ENCODE measurements around the gene CAMK2D. TPM values are rescaled to one million over a fixed set of nuclear protein-coding genes. Genes with fewer than 3 reads are reported as not detected.

The CAMK2D gene
- total and polyA plus RNA-seq, 2 donors: 23.0 to 27.9 TPM

DNA sequence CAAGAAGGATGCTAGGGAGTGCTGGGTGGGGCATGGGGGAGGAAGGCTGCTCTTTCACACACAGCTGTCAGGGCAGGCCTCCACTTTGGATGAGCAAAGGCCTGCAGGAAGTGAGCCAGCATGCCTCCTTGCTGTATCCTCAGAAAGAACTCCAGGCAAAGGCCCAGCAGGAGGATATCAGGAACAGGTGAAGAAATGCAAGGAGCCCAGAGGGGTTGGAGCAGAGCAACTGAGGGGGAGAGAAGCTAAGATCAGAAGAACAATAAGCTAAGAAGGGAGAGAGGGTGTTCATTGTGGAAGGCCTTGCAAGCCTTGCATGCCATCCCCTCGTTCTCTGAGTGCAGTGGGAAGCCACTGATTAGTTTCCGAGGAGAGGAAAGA is 115.1 kb downstream of the CAMK2D start:
- Histone ChIP-seq H3K4me1 (ENCODE audit: control insufficient read depth in 2 of 2, insufficient read depth in 2 of 2, low read length in 2 of 2) (peaks cover 0 to 10% of the 10 kb centered on the region in 2 donors), H3K36me3 (ENCODE audit: control insufficient read depth in 2 of 2, insufficient read depth in 2 of 2, low read length in 1 of 2) (no peaks in the 10 kb centered on the region), H3K27me3 (ENCODE audit: control insufficient read depth in 2 of 2, insufficient read depth in 1 of 2, low read length in 1 of 2) (no peaks in the 10 kb centered on the region), H3K4me3 (ENCODE audit: low read length in 2 of 2) (no peak overlapping the region), H3K9me3 (ENCODE audit: control insufficient read depth in 2 of 2, insufficient read depth in 1 of 2, low read length in 1 of 2) (no peaks in the 10 kb centered on the region), H3K27ac (ENCODE audit: low read depth in 1 of 2, low read length in 1 of 2) (no peak overlapping the region)
- WGBS: 99% methylated on average over 2 of the region's 2 CpGs
- no peak for DNase-seq (ENCODE audit: low read depth in 6 of 9, low spot score in 9 of 9)

DNA sequence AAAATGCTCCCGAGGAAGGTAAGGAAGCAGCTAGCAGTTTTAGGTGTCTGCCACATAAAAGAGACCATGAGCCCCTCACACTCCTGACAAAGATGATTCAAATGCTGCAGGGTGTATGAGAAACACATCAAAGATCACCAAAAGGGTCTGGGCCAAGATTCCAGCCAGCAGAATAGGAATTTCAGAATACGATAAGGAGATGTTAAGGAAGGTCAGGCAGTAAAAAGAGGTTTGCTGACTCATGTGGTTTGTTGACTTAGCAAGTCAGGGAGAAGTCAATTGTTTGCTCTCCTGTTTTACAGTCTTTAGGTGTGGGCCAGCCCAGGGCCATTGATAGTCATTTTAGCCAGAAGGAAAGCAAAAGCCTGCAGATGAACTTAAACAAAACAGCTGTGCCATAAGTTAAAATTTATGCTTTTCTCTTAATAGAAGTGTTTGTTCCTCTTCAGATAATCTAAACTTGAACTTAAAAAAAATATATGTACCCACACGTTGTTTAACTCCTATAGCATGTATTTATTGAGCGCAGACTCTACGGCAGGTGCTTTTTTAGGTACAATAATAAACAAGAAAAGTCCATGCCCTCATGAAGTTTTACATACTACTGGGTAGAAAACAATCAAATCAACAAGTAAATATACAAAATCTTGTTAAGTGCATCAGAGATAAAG is 115.6 kb downstream of the CAMK2D start:
- Histone ChIP-seq H3K9me3 (ENCODE audit: control insufficient read depth in 2 of 2, insufficient read depth in 1 of 2, low read length in 1 of 2) (no peaks in the 10 kb centered on the region), H3K36me3 (ENCODE audit: control insufficient read depth in 2 of 2, insufficient read depth in 2 of 2, low read length in 1 of 2) (no peaks in the 10 kb centered on the region), H3K27me3 (ENCODE audit: control insufficient read depth in 2 of 2, insufficient read depth in 1 of 2, low read length in 1 of 2) (no peaks in the 10 kb centered on the region), H3K4me3 (ENCODE audit: low read length in 2 of 2) (no peak overlapping the region), H3K27ac (ENCODE audit: low read depth in 1 of 2, low read length in 1 of 2) (no peak overlapping the region), H3K4me1 (ENCODE audit: control insufficient read depth in 2 of 2, insufficient read depth in 2 of 2, low read length in 2 of 2) (peaks cover 0 to 10% of the 10 kb centered on the region in 2 donors)
- WGBS: 90% methylated on average over 5 of the region's 5 CpGs
- DNase-seq (ENCODE audit: low read depth in 6 of 9, low spot score in 9 of 9): peak in 1 of 9 donors; percentile 16

DNA sequence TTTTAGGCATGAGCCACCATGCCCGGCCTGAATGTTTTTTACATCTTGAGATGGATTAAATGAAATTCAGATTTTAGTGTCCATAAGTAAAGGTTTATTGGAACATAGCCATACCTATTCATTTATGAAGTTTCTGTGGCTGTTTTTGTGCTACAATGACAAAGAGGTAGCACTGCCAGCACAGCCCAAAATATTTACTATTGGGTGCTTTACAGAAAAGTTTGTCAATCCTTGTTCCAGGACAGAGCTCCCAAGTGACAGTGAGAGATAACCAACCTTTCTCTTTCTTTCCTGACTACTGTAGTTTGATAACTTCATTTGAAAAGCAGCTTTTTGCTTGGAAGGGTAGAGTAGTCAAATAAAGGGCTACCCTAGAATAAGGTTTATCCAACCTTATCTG is 116.2 kb downstream of the CAMK2D start:
- DNase-seq (ENCODE audit: low read depth in 6 of 9, low spot score in 9 of 9): no peak
- Histone ChIP-seq H3K27ac (ENCODE audit: low read depth in 1 of 2, low read length in 1 of 2) (no peak overlapping the region), H3K4me3 (ENCODE audit: low read length in 2 of 2) (no peak overlapping the region), H3K27me3 (ENCODE audit: control insufficient read depth in 2 of 2, insufficient read depth in 1 of 2, low read length in 1 of 2) (no peaks in the 10 kb centered on the region), H3K36me3 (ENCODE audit: control insufficient read depth in 2 of 2, insufficient read depth in 2 of 2, low read length in 1 of 2) (no peaks in the 10 kb centered on the region), H3K4me1 (ENCODE audit: control insufficient read depth in 2 of 2, insufficient read depth in 2 of 2, low read length in 2 of 2) (peaks cover 0 to 10% of the 10 kb centered on the region in 2 donors), H3K9me3 (ENCODE audit: control insufficient read depth in 2 of 2, insufficient read depth in 1 of 2, low read length in 1 of 2) (no peaks in the 10 kb centered on the region)
- 94% methylated on average over 1 of the region's 1 CpG for WGBS

DNA sequence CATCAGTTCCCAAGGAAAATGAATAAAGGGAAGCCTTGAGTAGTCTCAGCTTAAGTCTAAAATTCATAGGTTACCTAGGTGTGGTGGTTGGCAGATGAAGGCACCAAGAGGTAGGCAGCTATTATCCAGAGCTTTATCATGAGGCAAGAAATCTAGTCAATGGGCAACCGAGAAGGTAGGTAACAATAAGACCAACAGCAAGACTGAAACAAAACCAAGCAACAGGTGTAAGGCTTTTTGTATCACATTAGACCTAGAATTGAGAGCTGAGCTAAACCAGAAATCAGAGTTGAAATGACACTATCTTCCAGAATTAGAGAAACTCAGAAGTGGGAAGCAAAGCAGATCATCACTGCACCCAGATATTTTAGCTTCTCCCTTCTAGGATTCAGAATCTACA is 117.1 kb downstream of the CAMK2D start:
- Histone ChIP-seq H3K27me3 (ENCODE audit: control insufficient read depth in 2 of 2, insufficient read depth in 1 of 2, low read length in 1 of 2) (no peaks in the 10 kb centered on the region), H3K36me3 (ENCODE audit: control insufficient read depth in 2 of 2, insufficient read depth in 2 of 2, low read length in 1 of 2) (no peaks in the 10 kb centered on the region), H3K27ac (ENCODE audit: low read depth in 1 of 2, low read length in 1 of 2) (no peak overlapping the region), H3K9me3 (ENCODE audit: control insufficient read depth in 2 of 2, insufficient read depth in 1 of 2, low read length in 1 of 2) (no peaks in the 10 kb centered on the region), H3K4me3 (ENCODE audit: low read length in 2 of 2) (no peak overlapping the region), H3K4me1 (ENCODE audit: control insufficient read depth in 2 of 2, insufficient read depth in 2 of 2, low read length in 2 of 2) (peaks cover 0 to 10% of the 10 kb centered on the region in 2 donors)
- WGBS: 93% methylated on average over 1 of the region's 1 CpG
- no peak for DNase-seq (ENCODE audit: low read depth in 6 of 9, low spot score in 9 of 9)

DNA sequence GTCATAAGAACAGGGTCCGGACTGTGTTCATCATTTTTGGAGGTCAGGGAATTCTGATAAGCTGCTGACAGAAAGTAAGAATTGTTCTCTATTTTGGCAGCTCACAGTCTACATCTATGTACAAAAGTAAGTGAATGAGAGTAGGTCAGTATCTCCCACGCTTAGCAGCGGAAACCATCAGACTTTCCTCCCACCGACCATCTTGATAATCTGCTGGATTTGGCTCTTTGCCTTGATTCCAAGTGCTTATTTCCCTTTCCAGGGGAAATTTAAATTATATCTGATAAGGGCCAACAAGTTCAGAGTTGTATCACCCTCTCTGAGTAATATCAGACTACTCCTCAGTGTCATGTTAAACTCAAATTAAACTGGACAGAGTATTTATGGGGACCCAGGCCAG is 118.0 kb downstream of the CAMK2D start:
- Histone ChIP-seq H3K4me3 (ENCODE audit: low read length in 2 of 2) (no peak overlapping the region), H3K36me3 (ENCODE audit: control insufficient read depth in 2 of 2, insufficient read depth in 2 of 2, low read length in 1 of 2) (no peaks in the 10 kb centered on the region), H3K27me3 (ENCODE audit: control insufficient read depth in 2 of 2, insufficient read depth in 1 of 2, low read length in 1 of 2) (no peaks in the 10 kb centered on the region), H3K9me3 (ENCODE audit: control insufficient read depth in 2 of 2, insufficient read depth in 1 of 2, low read length in 1 of 2) (no peaks in the 10 kb centered on the region), H3K4me1 (ENCODE audit: control insufficient read depth in 2 of 2, insufficient read depth in 2 of 2, low read length in 2 of 2) (peaks cover 0 to 13% of the 10 kb centered on the region in 2 donors), H3K27ac (ENCODE audit: low read depth in 1 of 2, low read length in 1 of 2) (no peak overlapping the region)
- DNase-seq (ENCODE audit: low read depth in 6 of 9, low spot score in 9 of 9): no peak
- 96% methylated on average over 4 of the region's 4 CpGs for WGBS

DNA sequence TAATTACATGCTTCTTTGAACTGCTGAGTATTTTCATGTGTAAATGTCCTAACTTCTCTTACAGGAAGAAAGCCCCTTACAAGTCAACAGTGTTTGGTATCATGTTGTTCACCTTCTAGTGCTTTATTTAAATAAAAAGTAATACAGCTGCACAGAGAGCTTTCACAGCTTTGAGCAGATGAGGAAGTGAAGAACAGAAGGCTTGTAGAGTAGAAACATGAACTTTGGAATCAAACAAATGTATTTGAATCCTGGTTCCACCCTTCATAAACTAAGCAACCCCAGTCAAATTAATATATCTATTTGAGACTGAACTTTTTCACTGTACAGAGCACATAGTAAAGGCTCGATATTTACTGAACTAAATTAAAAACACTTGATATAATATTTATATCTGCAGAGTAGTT is 120.5 kb downstream of the CAMK2D start:
- no peak overlapping the region for H3K27ac ChIP-seq (ENCODE audit: low read depth in 1 of 2, low read length in 1 of 2)
- H3K36me3 ChIP-seq (ENCODE audit: control insufficient read depth in 2 of 2, insufficient read depth in 2 of 2, low read length in 1 of 2): no peaks in the 10 kb centered on the region
- no peaks in the 10 kb centered on the region for H3K9me3 ChIP-seq (ENCODE audit: control insufficient read depth in 2 of 2, insufficient read depth in 1 of 2, low read length in 1 of 2)

DNA sequence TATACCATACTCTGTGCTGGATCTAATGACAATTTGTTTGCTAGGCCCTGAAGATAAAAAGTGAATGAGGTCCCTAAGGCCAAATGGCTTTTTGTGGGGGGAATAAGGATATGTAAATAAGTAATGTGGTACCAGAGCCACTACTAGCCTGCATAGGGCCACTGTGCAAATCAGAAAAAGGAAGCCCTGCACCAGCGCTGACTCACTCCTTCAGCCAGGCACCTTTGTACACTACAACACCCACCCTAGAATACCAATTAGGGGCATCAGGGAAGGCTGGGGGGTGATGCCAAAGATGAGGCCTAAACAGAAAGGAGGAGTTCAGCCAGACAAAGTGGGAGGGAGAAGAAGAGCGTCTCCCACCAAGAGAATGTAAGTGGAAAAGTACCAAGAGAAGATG is 122.2 kb downstream of the CAMK2D start:
- WGBS: 86% methylated on average over 2 of the region's 2 CpGs
- Histone ChIP-seq H3K27ac (ENCODE audit: low read depth in 1 of 2, low read length in 1 of 2) (no peak overlapping the region), H3K27me3 (ENCODE audit: control insufficient read depth in 2 of 2, insufficient read depth in 1 of 2, low read length in 1 of 2) (no peaks in the 10 kb centered on the region), H3K36me3 (ENCODE audit: control insufficient read depth in 2 of 2, insufficient read depth in 2 of 2, low read length in 1 of 2) (no peaks in the 10 kb centered on the region), H3K9me3 (ENCODE audit: control insufficient read depth in 2 of 2, insufficient read depth in 1 of 2, low read length in 1 of 2) (no peaks in the 10 kb centered on the region), H3K4me3 (ENCODE audit: low read length in 2 of 2) (no peak overlapping the region), H3K4me1 (ENCODE audit: control insufficient read depth in 2 of 2, insufficient read depth in 2 of 2, low read length in 2 of 2) (peaks cover 11 to 21% of the 10 kb centered on the region in 2 donors)
- no peak for DNase-seq (ENCODE audit: low read depth in 6 of 9, low spot score in 9 of 9)

More for the DNA sequence above, 120.5 kb downstream of the CAMK2D start:
- H3K4me1 ChIP-seq (ENCODE audit: control insufficient read depth in 2 of 2, insufficient read depth in 2 of 2, low read length in 2 of 2): peaks cover 9 to 25% of the 10 kb centered on the region in 2 donors
- H3K27me3 ChIP-seq (ENCODE audit: control insufficient read depth in 2 of 2, insufficient read depth in 1 of 2, low read length in 1 of 2): no peaks in the 10 kb centered on the region
- H3K4me3 ChIP-seq (ENCODE audit: low read length in 2 of 2): no peak overlapping the region
- WGBS: 80% methylated on average over 1 of the region's 1 CpG
- DNase-seq (ENCODE audit: low read depth in 6 of 9, low spot score in 9 of 9): no peak

DNA sequence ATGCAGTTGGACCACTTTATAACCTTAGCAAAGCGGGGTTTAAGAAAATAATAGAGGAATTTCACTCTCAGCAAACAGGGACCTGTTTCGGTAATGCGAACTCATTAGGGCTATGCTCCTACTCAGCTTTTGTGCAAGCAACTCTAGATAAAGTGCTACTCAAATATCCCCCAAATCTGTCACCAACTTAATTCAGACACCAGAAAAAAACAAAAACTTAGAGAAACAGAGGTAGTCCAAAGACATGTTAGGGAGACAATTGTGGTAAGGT is 123.0 kb downstream of the CAMK2D start:
- H3K9me3 ChIP-seq (ENCODE audit: control insufficient read depth in 2 of 2, insufficient read depth in 1 of 2, low read length in 1 of 2): no peaks in the 10 kb centered on the region
- DNase-seq (ENCODE audit: low read depth in 6 of 9, low spot score in 9 of 9): no peak
- no peak overlapping the region for H3K27ac ChIP-seq (ENCODE audit: low read depth in 1 of 2, low read length in 1 of 2)
- no peaks in the 10 kb centered on the region for H3K27me3 ChIP-seq (ENCODE audit: control insufficient read depth in 2 of 2, insufficient read depth in 1 of 2, low read length in 1 of 2)
- H3K4me3 ChIP-seq (ENCODE audit: low read length in 2 of 2): no peak overlapping the region
- peaks cover 11 to 21% of the 10 kb centered on the region in 2 donors for H3K4me1 ChIP-seq (ENCODE audit: control insufficient read depth in 2 of 2, insufficient read depth in 2 of 2, low read length in 2 of 2)
- 95% methylated on average over 3 of the region's 3 CpGs for WGBS
- H3K36me3 ChIP-seq (ENCODE audit: control insufficient read depth in 2 of 2, insufficient read depth in 2 of 2, low read length in 1 of 2): no peaks in the 10 kb centered on the region

DNA sequence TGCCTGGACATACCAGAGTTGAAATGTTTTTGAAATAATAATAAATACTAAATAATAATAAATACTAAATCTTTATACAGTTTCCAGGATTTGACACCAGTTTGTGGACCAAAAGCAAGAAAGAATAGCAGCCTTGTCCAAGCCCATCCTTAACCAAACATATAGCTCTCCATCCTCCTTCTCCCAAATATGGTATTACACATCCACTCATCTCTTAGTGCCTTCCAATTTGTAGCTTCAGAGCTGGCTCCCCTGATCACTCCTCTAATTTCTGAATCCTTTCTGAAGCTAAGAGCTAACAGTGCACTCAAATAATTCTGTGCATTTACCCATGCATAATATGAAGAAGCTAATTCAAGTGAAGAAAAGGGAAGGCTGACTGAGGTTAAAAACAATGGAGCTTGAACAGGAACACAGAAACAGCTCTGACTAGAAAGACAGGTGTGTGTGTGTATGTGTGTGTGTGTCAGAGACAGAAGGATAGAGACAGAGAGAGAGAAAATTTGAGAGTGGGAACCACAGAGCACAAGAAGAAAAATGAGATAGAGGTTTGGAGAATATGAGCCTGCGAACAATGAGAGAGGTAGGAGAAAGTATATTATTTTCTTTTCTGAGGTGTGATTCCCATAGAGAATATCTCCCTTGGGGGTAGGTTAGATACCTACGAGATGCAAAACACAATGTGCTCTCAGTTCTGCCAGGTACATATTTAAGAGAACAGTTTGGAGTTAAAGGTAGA is 123.5 kb downstream of the CAMK2D start:
- H3K27ac ChIP-seq (ENCODE audit: low read depth in 1 of 2, low read length in 1 of 2): peak overlapping the region; percentile 4 to 61

More for the DNA sequence above, 123.5 kb downstream of the CAMK2D start:
- Histone ChIP-seq H3K27me3 (ENCODE audit: control insufficient read depth in 2 of 2, insufficient read depth in 1 of 2, low read length in 1 of 2) (no peaks in the 10 kb centered on the region), H3K9me3 (ENCODE audit: control insufficient read depth in 2 of 2, insufficient read depth in 1 of 2, low read length in 1 of 2) (no peaks in the 10 kb centered on the region), H3K4me3 (ENCODE audit: low read length in 2 of 2) (no peak overlapping the region), H3K36me3 (ENCODE audit: control insufficient read depth in 2 of 2, insufficient read depth in 2 of 2, low read length in 1 of 2) (no peaks in the 10 kb centered on the region), H3K4me1 (ENCODE audit: control insufficient read depth in 2 of 2, insufficient read depth in 2 of 2, low read length in 2 of 2) (peaks cover 11 to 21% of the 10 kb centered on the region in 2 donors)
- peak in 1 of 9 donors; percentile 55 for DNase-seq (ENCODE audit: low read depth in 6 of 9, low spot score in 9 of 9)
- 94% methylated on average over 2 of the region's 2 CpGs for WGBS
